SK-N-SH treated with all-trans-retinoic acid at 6 μM for 48 hours (cell line): Measurements from ENCODE around the gene VWA5B2.

Experiments used
- ATAC-seq: fragments of 200-7000 bp; cut with Tn5 transposase; 3 replicates; pipeline ENCODE4 v1.9.1; 2020; ENCODE audit warnings: mild to moderate bottlenecking, moderate library complexity
- ARNTL ChIP-seq: fragments of 450-650 bp; formaldehyde crosslinking; IDR thresholded peaks from 2 replicates; pipeline ENCODE4 v1.5.0; 2020; ENCODE audit warnings: low read depth, mild to moderate bottlenecking, moderate library complexity, borderline replicate concordance
- BACH2 ChIP-seq: fragments of 250-450 bp; sonication (Bioruptor Pico); IDR thresholded peaks from 2 replicates; pipeline ENCODE4 v1.9.0; 2021; ENCODE audit warnings: mild to moderate bottlenecking, borderline replicate concordance
- CREB5 ChIP-seq: fragments of 250-450 bp; sonication (Bioruptor Pico); IDR thresholded peaks from 2 replicates; pipeline ENCODE4 v1.5.1; 2020; ENCODE audit warnings: low read depth, mild to moderate bottlenecking, moderate library complexity
- CSDC2 ChIP-seq: fragments of 250-450 bp; sonication (Bioruptor Pico); IDR thresholded peaks from 2 replicates; pipeline ENCODE4 v1.5.0; 2020; ENCODE audit warnings: mild to moderate bottlenecking, moderate library complexity
- CSRNP3 ChIP-seq: fragments of 250-450 bp; sonication (Bioruptor Pico); IDR thresholded peaks from 2 replicates; pipeline ENCODE4 v1.5.1; 2021; ENCODE audit warnings: mild to moderate bottlenecking, moderate library complexity
- ESRRG ChIP-seq: fragments of 250-450 bp; sonication (Bioruptor Pico); IDR thresholded peaks from 2 replicates; pipeline ENCODE4 v1.6.1; 2021; ENCODE audit warnings: mild to moderate bottlenecking
- GLIS3 ChIP-seq: fragments of 250-450 bp; sonication (Bioruptor Pico); IDR thresholded peaks from 2 replicates; pipeline ENCODE4 v1.5.0; 2020; ENCODE audit warnings: mild to moderate bottlenecking, moderate library complexity
- ISL1 ChIP-seq: fragments of 250-450 bp; sonication (Bioruptor Pico); IDR thresholded peaks from 2 replicates; pipeline ENCODE4 v2.1.2; 2022; ENCODE audit warnings: mild to moderate bottlenecking, moderate library complexity
- OSR1 ChIP-seq: fragments of 250-450 bp; sonication (Bioruptor Pico); IDR thresholded peaks from 2 replicates; pipeline ENCODE4 v1.8.0; 2022; ENCODE audit warnings: moderate library complexity, mild to moderate bottlenecking, inconsistent platforms
- POU6F1 ChIP-seq: fragments of 250-450 bp; sonication (Bioruptor Pico); IDR thresholded peaks from 2 replicates; pipeline ENCODE4 v1.8.0; 2021; ENCODE audit warnings: low read depth, mild to moderate bottlenecking, moderate library complexity, borderline replicate concordance
- PPARA ChIP-seq: fragments of 250-450 bp; sonication (Bioruptor Pico); IDR thresholded peaks from 2 replicates; pipeline ENCODE4 v1.5.0; 2020; ENCODE audit warnings: mild to moderate bottlenecking, borderline replicate concordance
- RARB ChIP-seq: fragments of 250-450 bp; sonication (Bioruptor Pico); IDR thresholded peaks from 2 replicates; pipeline ENCODE4 v1.8.0; 2021; ENCODE audit warnings: mild to moderate bottlenecking, moderate library complexity
- SNAI2 ChIP-seq: fragments of 250-450 bp; sonication (Bioruptor Pico); IDR thresholded peaks from 2 replicates; pipeline ENCODE4 v1.5.0; 2020; ENCODE audit warnings: mild to moderate bottlenecking, moderate library complexity
- TCF4 ChIP-seq: fragments of 250-450 bp; sonication (Bioruptor Pico); IDR thresholded peaks from 2 replicates; pipeline ENCODE4 v1.8.0; 2021; ENCODE audit warnings: mild to moderate bottlenecking, moderate library complexity, borderline replicate concordance
- TOX ChIP-seq: fragments of 250-450 bp; sonication (Bioruptor Pico); IDR thresholded peaks from 2 replicates; pipeline ENCODE4 v1.8.0; 2021; ENCODE audit warnings: mild to moderate bottlenecking, moderate library complexity, borderline replicate concordance
- ZC3H10 ChIP-seq: fragments of 250-450 bp; sonication (Bioruptor Pico); IDR thresholded peaks from 2 replicates; pipeline ENCODE4 v1.5.1; 2021; ENCODE audit warnings: mild to moderate bottlenecking, moderate library complexity
- ZFP3 ChIP-seq: fragments of 250-450 bp; sonication (Bioruptor Pico); IDR thresholded peaks from 2 replicates; pipeline ENCODE4 v1.5.0; 2020; ENCODE audit warnings: mild to moderate bottlenecking, moderate library complexity
- ZFP30 ChIP-seq: fragments of 450-650 bp; formaldehyde crosslinking; IDR thresholded peaks from 2 replicates; pipeline ENCODE4 v1.5.0; 2022; ENCODE audit warnings: mild to moderate bottlenecking, moderate library complexity
- ZNF565 ChIP-seq: fragments of 450-650 bp; formaldehyde crosslinking; conservative IDR thresholded peaks from 2 replicates; pipeline ENCODE4 v1.5.0; 2020; ENCODE audit warnings: low read depth, mild to moderate bottlenecking, moderate library complexity
- ZNF70 ChIP-seq: fragments of 450-650 bp; formaldehyde crosslinking; IDR thresholded peaks from 2 replicates; pipeline ENCODE4 v1.5.0; 2020; ENCODE audit warnings: mild to moderate bottlenecking, moderate library complexity
- TF ChIP-seq, protein P1 (sequence below): fragments of 250-450 bp; sonication (Bioruptor Pico); IDR thresholded peaks from 2 replicates; pipeline ENCODE4 v1.8.0; 2020; ENCODE audit warnings: mild to moderate bottlenecking, moderate library complexity, borderline replicate concordance

The VWA5B2 gene

DNA sequence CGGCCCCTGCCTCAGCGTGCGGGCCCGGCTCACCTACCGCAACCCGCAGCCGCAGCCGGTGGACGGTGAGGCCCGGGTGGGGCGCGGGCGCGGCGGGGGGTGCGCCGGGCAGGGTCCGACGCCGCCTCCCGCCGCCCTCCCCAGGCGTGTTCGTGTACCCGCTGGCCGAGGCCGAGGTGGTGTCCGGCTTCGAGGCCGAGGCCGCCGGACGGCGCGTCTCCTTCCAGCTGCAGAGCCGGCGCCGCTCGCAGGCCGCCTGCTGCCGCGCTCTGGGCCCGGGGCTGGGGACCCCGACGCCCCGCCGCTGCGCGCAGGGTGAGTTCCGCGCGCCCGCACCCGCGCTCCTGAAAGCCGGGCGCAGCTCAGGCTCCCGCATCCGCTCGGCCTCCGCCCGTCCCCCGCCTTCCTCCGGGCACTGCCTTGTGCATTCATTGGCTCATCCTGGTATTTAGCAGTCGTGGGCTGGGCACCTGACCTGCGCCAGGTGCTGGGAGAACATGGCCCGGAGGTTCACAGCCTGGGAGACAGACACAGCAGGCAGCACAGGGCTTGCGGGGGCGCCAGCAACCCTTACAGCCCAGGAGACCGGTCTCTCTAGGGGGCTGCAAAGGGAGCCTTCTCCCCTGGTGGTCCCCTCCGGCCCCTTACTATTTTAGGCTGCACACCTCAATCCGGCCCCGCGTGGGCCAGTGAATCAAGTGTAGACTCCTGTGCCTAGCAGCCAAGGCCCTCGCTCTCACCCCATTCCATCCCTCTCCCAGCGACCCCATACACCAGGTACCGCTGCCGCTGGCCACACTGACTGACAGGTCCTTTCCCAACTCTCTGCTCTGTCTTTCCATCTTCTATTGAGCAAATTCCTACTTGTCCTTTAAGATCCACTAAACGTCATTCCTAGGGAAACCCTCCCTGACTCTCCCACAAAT is 1.5 kb downstream of the VWA5B2 start:
- no peak for ATAC-seq

DNA sequence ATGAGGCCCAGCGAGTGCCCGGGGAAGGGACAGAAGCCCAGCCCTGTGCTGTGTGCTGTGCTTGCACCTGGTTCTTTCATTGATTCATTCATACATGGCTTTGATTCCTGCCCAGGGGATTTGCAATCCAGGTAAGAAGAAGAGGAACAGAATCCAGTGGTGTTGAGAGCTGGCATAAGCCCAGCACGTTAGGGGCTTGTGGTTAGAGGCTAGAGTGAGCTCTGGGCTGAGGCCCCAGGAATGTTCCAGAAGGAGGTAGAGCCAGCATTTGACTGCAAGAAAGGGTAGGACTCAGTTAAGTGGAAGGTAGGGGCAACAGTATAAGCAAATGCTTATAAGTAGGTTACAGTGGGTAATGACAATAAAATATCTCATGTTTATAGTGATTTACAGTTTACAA is 2.3 kb downstream of the VWA5B2 start:
- no peak for TF ChIP-seq ZFP30
- no peak for TF ChIP-seq OSR1 (CRISPR knock-in tag)
- TF ChIP-seq ZFP3 (CRISPR knock-in tag): no peak
- TF ChIP-seq, protein P1, sequence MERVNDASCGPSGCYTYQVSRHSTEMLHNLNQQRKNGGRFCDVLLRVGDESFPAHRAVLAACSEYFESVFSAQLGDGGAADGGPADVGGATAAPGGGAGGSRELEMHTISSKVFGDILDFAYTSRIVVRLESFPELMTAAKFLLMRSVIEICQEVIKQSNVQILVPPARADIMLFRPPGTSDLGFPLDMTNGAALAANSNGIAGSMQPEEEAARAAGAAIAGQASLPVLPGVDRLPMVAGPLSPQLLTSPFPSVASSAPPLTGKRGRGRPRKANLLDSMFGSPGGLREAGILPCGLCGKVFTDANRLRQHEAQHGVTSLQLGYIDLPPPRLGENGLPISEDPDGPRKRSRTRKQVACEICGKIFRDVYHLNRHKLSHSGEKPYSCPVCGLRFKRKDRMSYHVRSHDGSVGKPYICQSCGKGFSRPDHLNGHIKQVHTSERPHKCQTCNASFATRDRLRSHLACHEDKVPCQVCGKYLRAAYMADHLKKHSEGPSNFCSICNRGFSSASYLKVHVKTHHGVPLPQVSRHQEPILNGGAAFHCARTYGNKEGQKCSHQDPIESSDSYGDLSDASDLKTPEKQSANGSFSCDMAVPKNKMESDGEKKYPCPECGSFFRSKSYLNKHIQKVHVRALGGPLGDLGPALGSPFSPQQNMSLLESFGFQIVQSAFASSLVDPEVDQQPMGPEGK (CRISPR knock-in tag): no peak
- no peak for TF ChIP-seq GLIS3 (CRISPR knock-in tag)
- no peak for TF ChIP-seq TCF4 (CRISPR knock-in tag)
- no peak for TF ChIP-seq ZC3H10 (CRISPR knock-in tag)
- TF ChIP-seq ZNF70 (CRISPR knock-in tag): no peak
- no peak for TF ChIP-seq SNAI2
- TF ChIP-seq TOX (CRISPR knock-in tag): no peak
- no peak for TF ChIP-seq ISL1 (CRISPR knock-in tag)
- no peak for TF ChIP-seq RARB (CRISPR knock-in tag)
- TF ChIP-seq ARNTL: no peak
- no peak for TF ChIP-seq ESRRG (CRISPR knock-in tag)
- no peak for TF ChIP-seq CREB5 (CRISPR knock-in tag)
- TF ChIP-seq ZNF565 (CRISPR knock-in tag): no peak
- no peak for TF ChIP-seq BACH2 (CRISPR knock-in tag)
- ATAC-seq: no peak

More for the DNA sequence above, 1.5 kb downstream of the VWA5B2 start:
- TF ChIP-seq CSDC2 (CRISPR knock-in tag) (no peak), GLIS3 (CRISPR knock-in tag) (no peak), BACH2 (CRISPR knock-in tag) (no peak), ZFP30 (no peak), ZC3H10 (CRISPR knock-in tag) (no peak), POU6F1 (CRISPR knock-in tag) (no peak), ARNTL (no peak), CSRNP3 (CRISPR knock-in tag) (no peak), RARB (CRISPR knock-in tag) (no peak), ZNF565 (CRISPR knock-in tag) (no peak), ZNF70 (CRISPR knock-in tag) (no peak), ZFP3 (CRISPR knock-in tag) (no peak), ESRRG (CRISPR knock-in tag) (no peak), TCF4 (CRISPR knock-in tag) (no peak), PPARA (no peak)
- TF ChIP-seq, protein P1 (CRISPR knock-in tag): no peak
